Esophagus squamous epithelium (tissue), 5 donors: ENCODE data around the gene ATP8A1. TPM values are rescaled to one million over a fixed set of nuclear protein-coding genes. Genes with fewer than 3 reads are reported as not detected.

ENCODE experiments used
- DNase-seq: peaks from one replicate; lab custom pipeline; 2025; lab: John Stamatoyannopoulos, UW
- H3K27ac ChIP-seq, 4 donors: fragments of 200-600 bp; sonication (generic); one replicate each; pipeline ENCODE4 v1.5.1; 2016 to 2019; ENCODE audit warnings: mild to moderate bottlenecking in 1 of 4
- H3K27me3 ChIP-seq, 4 donors: fragments of 200-600 bp; sonication (generic); 1 replicate in 3 of 4; 2 replicates in 1 of 4; pipeline versions ENCODE4 v1.5.1 to v1.6.0; 2017 to 2021; ENCODE audit warnings: antibody characterized with exemption in 1 of 4
- H3K36me3 ChIP-seq, 3 donors: fragments of 200-600 bp; sonication (generic); one replicate each; pipeline ENCODE4 v1.5.1; 2016 to 2019
- H3K4me1 ChIP-seq, 3 donors: fragments of 200-600 bp; sonication (generic); one replicate each; pipeline ENCODE4 v1.5.1; 2017 to 2019
- H3K4me3 ChIP-seq, 4 donors: fragments of 200-600 bp; sonication (generic); 1 replicate in 3 of 4; 2 replicates in 1 of 4; pipeline ENCODE4 v1.5.1; 2016 to 2019; ENCODE audit warnings: mild to moderate bottlenecking in 2 of 4, moderate library complexity in 1 of 4
- H3K9me3 ChIP-seq, 3 donors: fragments of 200-600 bp; sonication (generic); one replicate each; pipeline ENCODE4 v1.5.1; 2016 to 2019
- CTCF ChIP-seq, 6 experiments: fragments of 450-650 bp in 4 of 6; fragments of 200-600 bp in 2 of 6; sonication (generic) in 2 of 6; IDR thresholded peaks; one replicate each; pipeline ENCODE4 v1.5.1; 2016 to 2019; ENCODE audit warnings: antibody characterized with exemption in 6 of 6, mild to moderate bottlenecking in 4 of 6, moderate library complexity in 4 of 6
- POLR2A ChIP-seq, 4 donors: fragments of 450-650 bp; IDR thresholded peaks; one replicate each; pipeline ENCODE4 v1.6.1; 2017; ENCODE audit warnings: antibody characterized with exemption in 4 of 4, mild to moderate bottlenecking in 4 of 4, moderate library complexity in 3 of 4
- WGBS, 2 donors: methylation state at CpG; one replicate each; pipeline ENCODE4 v1.1.5; 2018; 5-methylcytosine and 5-hydroxymethylcytosine counted together
- intact Hi-C: fragments of 100-400 bp; cut with DNase I; formaldehyde crosslinking; loops from one replicate; pipeline ENCODE4 v1.15.0; 2022
- total RNA-seq, 4 donors: library from RNA; depleted of rRNA; stranded (reverse); fragments of >200 nt; gene quantifications; one replicate each; pipeline ENCODE4 v1.1.0, GENCODE V29; 2016
- donor health status: DM: yes; HTN: yes; CAD: no.

The ATP8A1 gene
- total RNA-seq, 4 donors from 2014 or later: 1.9 to 11.8 (median 3.3) TPM

- H3K27me3 ChIP-seq: no peaks in the 10 kb centered on the region
- H3K9me3 ChIP-seq: no peaks in the 10 kb centered on the region
- DNase-seq: no peak
- TF ChIP-seq CTCF (IDR thresholded peaks at IDR 0.05) (no peak), POLR2A (IDR thresholded peaks at IDR 0.05) (no peak)
- intact Hi-C loops: no loop called here
- WGBS, 2 donors: 80% methylated on average over 7 of the region's 7 CpGs
- H3K36me3 ChIP-seq: no peaks in the 10 kb centered on the region
- no peak overlapping the region for H3K27ac ChIP-seq
- H3K4me1 ChIP-seq: peaks cover 0 to 6% (median 0%) of the 10 kb centered on the region in 3 donors
- H3K4me3 ChIP-seq: no peak overlapping the region
Observed at GRCh38 chr4:42642845-42643615, 13.9 kb downstream of the ATP8A1 start.

- H3K4me3 ChIP-seq: no peak overlapping the region
- intact Hi-C loops: no loop called here
- H3K4me1 ChIP-seq: peaks cover 0 to 6% (median 0%) of the 10 kb centered on the region in 3 donors
- H3K27me3 ChIP-seq: no peaks in the 10 kb centered on the region
- WGBS, 2 donors: 73 to 77% methylated on average over 7 of the region's 7 CpGs
- DNase-seq: no peak
- TF ChIP-seq CTCF (IDR thresholded peaks at IDR 0.05) (no peak), POLR2A (IDR thresholded peaks at IDR 0.05) (no peak)
- no peaks in the 10 kb centered on the region for H3K36me3 ChIP-seq
- no peak overlapping the region for H3K27ac ChIP-seq
- no peaks in the 10 kb centered on the region for H3K9me3 ChIP-seq
Observed at GRCh38 chr4:42642101-42642797, 14.7 kb downstream of the ATP8A1 start.

DNA sequence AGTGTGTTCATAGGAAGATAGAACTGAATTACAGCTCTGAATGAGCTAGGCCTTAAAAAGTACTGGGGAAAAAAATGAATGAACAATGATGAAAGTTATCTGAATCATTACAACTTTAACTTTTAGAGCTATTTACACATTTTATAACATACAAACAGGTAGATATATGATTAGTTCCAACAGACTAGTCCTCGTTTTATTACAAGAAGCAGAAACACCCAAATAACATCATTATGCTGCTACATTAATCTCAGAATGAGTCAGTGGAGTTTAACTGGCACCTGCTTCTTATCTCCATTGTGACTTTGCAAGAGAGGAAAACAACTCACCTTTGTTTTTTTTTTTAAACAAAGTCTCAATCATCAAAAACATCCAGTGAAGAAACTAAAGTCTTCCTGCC, 15.2 kb downstream of the ATP8A1 start:
- Histone ChIP-seq H3K4me1 (peaks cover 0 to 6% (median 0%) of the 10 kb centered on the region in 3 donors), H3K27me3 (no peaks in the 10 kb centered on the region), H3K36me3 (no peaks in the 10 kb centered on the region), H3K27ac (no peak overlapping the region), H3K4me3 (no peak overlapping the region), H3K9me3 (no peaks in the 10 kb centered on the region)
- WGBS, 2 donors: 42 to 48% methylated on average over 1 of the region's 1 CpG
- TF ChIP-seq POLR2A (IDR thresholded peaks at IDR 0.05): no peak
- TF ChIP-seq CTCF (IDR thresholded peaks at IDR 0.05): no peak
- intact Hi-C loops: no loop called here
- DNase-seq: no peak

- TF ChIP-seq CTCF (IDR thresholded peaks at IDR 0.05): no peak
- TF ChIP-seq POLR2A (IDR thresholded peaks at IDR 0.05): no peak
- intact Hi-C loops: no loop called here
- no peak overlapping the region for H3K4me3 ChIP-seq
- no peaks in the 10 kb centered on the region for H3K9me3 ChIP-seq
- DNase-seq: no peak
- H3K36me3 ChIP-seq: no peaks in the 10 kb centered on the region
- no peaks in the 10 kb centered on the region for H3K27me3 ChIP-seq
- no peak overlapping the region for H3K27ac ChIP-seq
- peaks cover 0 to 6% (median 0%) of the 10 kb centered on the region in 3 donors for H3K4me1 ChIP-seq
Observed at GRCh38 chr4:42641161-42641560, 15.7 kb downstream of the ATP8A1 start.

DNA sequence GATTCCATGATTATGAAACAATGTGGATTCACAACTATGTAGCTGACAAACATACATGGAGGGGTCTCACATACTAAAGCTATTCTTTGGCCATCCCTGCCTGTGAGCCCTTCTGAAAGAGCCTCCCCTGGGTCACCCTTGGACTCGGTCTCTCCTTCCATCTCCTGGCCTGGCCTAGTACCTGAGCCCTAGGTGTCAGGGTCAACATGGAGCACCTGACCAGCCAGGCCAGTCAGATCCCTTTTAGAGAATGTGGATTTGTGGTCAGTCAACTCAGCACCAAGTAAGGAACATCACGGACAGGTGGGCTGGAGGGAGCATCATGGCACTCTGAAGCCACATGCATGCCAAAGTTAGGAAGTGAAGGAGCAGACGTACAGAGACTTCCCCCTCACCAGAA, 16.3 kb downstream of the ATP8A1 start:
- 84 to 88% methylated on average over 3 of the region's 3 CpGs for WGBS, 2 donors

More for the DNA sequence above, 16.3 kb downstream of the ATP8A1 start:
- no peaks in the 10 kb centered on the region for H3K36me3 ChIP-seq
- H3K4me1 ChIP-seq: peaks cover 0 to 6% (median 0%) of the 10 kb centered on the region in 3 donors
- intact Hi-C loops: no loop called here
- TF ChIP-seq CTCF (IDR thresholded peaks at IDR 0.05) (no peak), POLR2A (IDR thresholded peaks at IDR 0.05) (no peak)
- no peak overlapping the region for H3K4me3 ChIP-seq
- no peaks in the 10 kb centered on the region for H3K27me3 ChIP-seq
- DNase-seq: no peak
- H3K27ac ChIP-seq: no peak overlapping the region
- H3K9me3 ChIP-seq: no peaks in the 10 kb centered on the region
